Ectodermal cell (in vitro differentiated cells): ENCODE results near the gene C2orf78.

ENCODE experiments used
- H3K27ac ChIP-seq: 2 replicates; pipeline ENCODE4 v1.7.0; 2013; ENCODE audit warnings: mild to moderate bottlenecking, low read depth, low read length; ENCODE audit not compliant: insufficient read depth, poor library complexity, severe bottlenecking
- H3K27me3 ChIP-seq: 2 replicates; pipeline ENCODE4 v1.7.0; 2013; ENCODE audit warnings: mild to moderate bottlenecking, low read length; ENCODE audit not compliant: insufficient read depth, control insufficient read depth, poor library complexity, severe bottlenecking
- H3K36me3 ChIP-seq: one replicate; pipeline ENCODE4 v1.7.0; 2013; ENCODE audit warnings: low read length; ENCODE audit not compliant: control insufficient read depth, insufficient read depth
- H3K4me1 ChIP-seq: one replicate; pipeline ENCODE4 v1.7.0; 2013; ENCODE audit warnings: low read length; ENCODE audit not compliant: control insufficient read depth, insufficient read depth
- H3K4me3 ChIP-seq: 2 replicates; pipeline ENCODE4 v1.7.0; 2013; ENCODE audit warnings: low read depth, low read length, control low read depth; ENCODE audit not compliant: insufficient read depth
- H3K9me3 ChIP-seq: 2 replicates; pipeline ENCODE4 v1.7.0; 2013; ENCODE audit warnings: mild to moderate bottlenecking, low read length, moderate library complexity; ENCODE audit not compliant: control insufficient read depth
- WGBS, 2 experiments: methylation state at CpG; one replicate each; pipeline ENCODE4 v1.1.7; 2013; ENCODE audit warnings: missing lambda C conversion rate in 2 of 2; 5-methylcytosine and 5-hydroxymethylcytosine counted together

Gene C2orf78

DNA sequence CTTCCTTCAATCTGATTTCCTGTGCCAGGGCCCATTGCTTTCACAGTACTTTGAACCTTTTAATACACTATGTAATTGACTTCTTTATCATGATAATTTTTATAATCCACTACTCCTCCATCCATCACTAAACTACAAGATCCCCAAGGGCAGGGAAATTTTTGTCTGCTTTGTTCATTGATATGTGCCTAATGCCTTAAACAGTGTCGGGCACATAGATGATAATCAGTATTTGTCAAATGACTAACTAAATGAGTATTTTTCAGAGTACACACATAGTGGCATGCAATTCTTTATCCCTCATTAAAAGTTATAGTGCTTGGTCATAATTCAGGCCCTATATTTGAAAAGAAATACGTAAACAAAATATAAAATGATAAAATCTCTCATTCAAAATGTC is 39.4 kb downstream of the C2orf78 start:
- Histone ChIP-seq H3K9me3 (no peaks in the 10 kb centered on the region), H3K4me1 (no peaks in the 10 kb centered on the region), H3K36me3 (no peaks in the 10 kb centered on the region), H3K4me3 (no peak overlapping the region), H3K27me3 (peaks cover 67% of the 10 kb centered on the region), H3K27ac (no peak overlapping the region)
- WGBS, 2 experiments = 33 to 61% methylated on average over 1 to 2 of the region's 2 CpGs

- Histone ChIP-seq H3K4me3 (no peak overlapping the region), H3K27me3 (peaks cover 67% of the 10 kb centered on the region), H3K9me3 (no peaks in the 10 kb centered on the region), H3K36me3 (no peaks in the 10 kb centered on the region), H3K27ac (no peak overlapping the region), H3K4me1 (no peaks in the 10 kb centered on the region)
- WGBS, 2 experiments = 28 to 33% methylated on average over 3 of the region's 3 CpGs
These were observed 40.0 kb downstream of the C2orf78 start for GRCh38 chr2:73823916-73824523.

DNA sequence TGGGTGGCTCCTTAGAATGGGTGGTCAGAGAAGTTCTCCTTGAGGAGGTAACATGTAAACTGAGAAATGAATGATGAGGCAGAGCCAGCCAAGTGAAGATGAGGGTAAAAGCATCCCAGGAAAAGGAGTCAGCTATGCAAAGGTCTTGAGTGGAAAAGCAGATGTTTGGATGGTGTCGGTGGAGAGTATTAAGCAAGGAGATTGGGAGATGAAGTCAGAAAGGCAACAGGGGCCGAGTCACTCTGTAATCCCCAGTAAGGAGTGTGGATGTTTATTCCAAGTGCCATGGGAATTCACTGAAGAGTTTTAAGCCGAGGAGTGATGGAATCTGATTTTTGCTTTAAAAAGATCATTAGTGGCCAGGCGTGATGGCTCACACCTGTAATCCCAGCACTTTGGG is 41.4 kb downstream of the C2orf78 start:
- Histone ChIP-seq H3K9me3 (no peaks in the 10 kb centered on the region), H3K4me1 (peaks cover 4% of the 10 kb centered on the region), H3K4me3 (no peak overlapping the region), H3K27ac (no peak overlapping the region), H3K36me3 (no peaks in the 10 kb centered on the region), H3K27me3 (peaks cover 56% of the 10 kb centered on the region)
- WGBS, 2 experiments = 83 to 86% methylated on average over 4 of the region's 4 CpGs

- Histone ChIP-seq H3K27me3 (peaks cover 40% of the 10 kb centered on the region), H3K4me3 (no peak overlapping the region), H3K36me3 (no peaks in the 10 kb centered on the region), H3K9me3 (no peaks in the 10 kb centered on the region), H3K4me1 (peaks cover 4% of the 10 kb centered on the region), H3K27ac (no peak overlapping the region)
- 88% methylated on average over 2 of the region's 2 CpGs; no CpG with 5 or more reads in 1 of the 2 experiments for WGBS, 2 experiments
These were observed 43.0 kb downstream of the C2orf78 start for GRCh38 chr2:73827018-73827417.

DNA sequence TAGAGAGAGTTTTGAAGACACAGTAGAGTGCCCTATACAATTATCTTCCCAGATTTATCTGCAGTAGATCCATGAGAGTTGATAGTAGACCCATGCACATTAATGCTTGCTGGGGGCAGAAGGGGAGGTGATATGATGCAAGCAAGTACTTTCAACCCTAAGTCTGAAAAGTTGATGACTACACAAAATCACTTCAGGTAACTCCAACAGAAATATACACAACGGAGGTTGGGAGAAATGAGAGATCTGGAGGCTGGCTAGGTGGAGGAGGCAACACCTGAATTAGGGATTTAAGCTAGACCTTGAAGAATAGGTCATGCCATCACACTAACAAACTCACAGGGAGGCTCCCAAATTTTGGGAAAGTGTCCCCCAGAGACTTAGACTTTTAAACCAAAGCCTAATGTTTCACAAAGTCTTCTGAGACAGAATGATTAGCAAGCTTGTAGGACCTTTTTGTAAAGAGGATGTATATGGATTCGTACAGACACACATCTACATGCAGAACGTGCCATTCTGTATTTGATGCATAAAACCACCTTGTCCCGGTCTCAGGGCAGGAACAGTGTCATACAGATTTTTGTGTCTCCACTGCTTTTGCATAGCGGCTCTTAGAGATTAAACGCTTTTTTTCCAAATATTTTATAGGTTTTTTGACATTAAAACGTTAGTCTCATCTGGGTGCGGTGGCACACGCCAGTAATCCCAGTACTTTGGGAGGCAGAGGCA is 43.8 kb downstream of the C2orf78 start:
- Histone ChIP-seq H3K36me3 (peaks cover 4% of the 10 kb centered on the region), H3K27ac (no peak overlapping the region), H3K27me3 (peaks cover 37% of the 10 kb centered on the region), H3K9me3 (no peaks in the 10 kb centered on the region), H3K4me3 (no peak overlapping the region), H3K4me1 (peaks cover 4% of the 10 kb centered on the region)
- WGBS, 2 experiments = 91% methylated on average over 9 of the region's 9 CpGs

GRCh38 chr2:73828389-73828817 is 44.4 kb downstream of the C2orf78 start:
- Histone ChIP-seq H3K36me3 (peaks cover 6% of the 10 kb centered on the region), H3K9me3 (no peaks in the 10 kb centered on the region), H3K4me3 (peak overlapping the region; percentile 89), H3K27ac (no peak overlapping the region), H3K27me3 (peaks cover 37% of the 10 kb centered on the region), H3K4me1 (peaks cover 4% of the 10 kb centered on the region)
- WGBS, 2 experiments = 58 to 65% methylated on average over 3 of the region's 4 CpGs

DNA sequence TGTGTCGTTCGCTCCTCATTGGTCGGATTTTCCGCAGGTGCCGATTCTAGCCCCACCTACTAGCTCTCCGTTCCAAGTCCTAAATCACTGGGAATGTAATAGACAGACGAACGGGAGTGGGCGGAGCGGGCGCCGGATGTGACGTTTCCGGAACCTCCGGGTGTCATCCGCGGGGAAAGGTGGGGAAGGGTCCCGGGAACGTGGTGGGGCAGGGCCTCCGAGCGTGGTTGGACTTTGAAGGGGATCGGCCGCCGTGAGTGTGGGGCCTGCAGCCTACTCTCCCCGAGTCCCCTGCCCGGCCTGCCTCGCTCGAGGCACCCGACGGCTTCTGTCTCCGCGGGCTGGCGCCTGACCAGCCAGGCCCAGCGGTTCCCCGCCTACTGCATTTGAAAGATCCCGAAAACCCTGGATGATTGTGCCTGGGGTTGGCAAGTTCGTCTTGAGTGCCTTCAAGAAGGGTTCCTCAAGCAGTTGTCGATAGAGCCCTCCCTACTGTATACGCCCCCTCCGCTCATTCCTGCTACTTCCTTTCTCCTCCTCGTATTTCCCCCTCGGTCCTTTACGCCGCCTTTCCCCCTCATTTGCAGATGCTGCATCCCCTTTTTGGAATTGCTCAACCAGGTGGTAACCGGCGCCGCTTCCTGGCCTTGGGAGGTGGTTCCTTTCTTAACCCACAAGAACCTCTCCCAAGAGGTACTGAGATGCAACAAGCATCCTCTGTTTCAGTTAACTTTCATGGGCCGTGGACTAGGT is 45.0 kb downstream of the C2orf78 start, which contains the start of gene STAMBP:
TSS of gene STAMBP (plus strand) at position 144 of the 753 bp plus-strand sequence. CDS start 1,896 bp downstream, outside the sequence.
- 0 to 1% methylated on average over 48 of the region's 48 CpGs for WGBS, 2 experiments
- peak within 1 kb of the TSS; percentile 89 for H3K4me3 ChIP-seq

DNA sequence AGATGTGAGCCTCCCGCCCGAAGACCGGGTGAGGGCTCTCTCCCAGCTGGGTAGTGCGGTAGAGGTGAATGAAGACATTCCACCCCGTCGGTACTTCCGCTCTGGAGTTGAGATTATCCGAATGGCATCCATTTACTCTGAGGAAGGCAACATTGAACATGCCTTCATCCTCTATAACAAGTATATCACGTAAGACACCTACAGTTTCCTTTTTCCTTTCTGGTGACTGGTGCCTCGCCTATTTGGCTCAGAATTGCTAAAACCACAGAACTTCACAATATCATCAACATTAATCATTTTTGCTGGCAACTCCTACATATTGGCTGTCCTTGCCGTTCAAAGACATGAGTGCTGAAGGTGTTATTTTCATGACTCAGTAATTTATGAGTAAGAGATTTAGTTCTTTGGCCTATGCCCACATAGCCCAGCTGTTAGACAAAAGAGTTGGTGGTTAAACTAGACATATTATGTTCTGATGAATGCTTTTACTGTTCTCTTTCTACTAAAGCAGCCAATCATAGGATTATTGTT is 47.0 kb downstream of the C2orf78 start:
- Histone ChIP-seq H3K27me3 (peaks cover 20% of the 10 kb centered on the region), H3K36me3 (peaks cover 6% of the 10 kb centered on the region), H3K9me3 (no peaks in the 10 kb centered on the region), H3K27ac (no peak overlapping the region), H3K4me3 (no peak overlapping the region), H3K4me1 (peaks cover 4% of the 10 kb centered on the region)
- WGBS, 2 experiments = 96% methylated on average over 11 of the region's 11 CpGs

More for the DNA sequence above, 45.0 kb downstream of the C2orf78 start, which contains the start of gene STAMBP:
- Histone ChIP-seq H3K36me3 (peaks cover 6% of the 10 kb centered on the region), H3K4me1 (peaks cover 4% of the 10 kb centered on the region), H3K9me3 (no peaks in the 10 kb centered on the region), H3K27ac (peak within 1 kb of the TSS; percentile 83), H3K27me3 (peaks cover 37% of the 10 kb centered on the region)

- Histone ChIP-seq H3K27ac (no peak overlapping the region), H3K4me3 (no peak overlapping the region), H3K9me3 (no peaks in the 10 kb centered on the region), H3K4me1 (peaks cover 4% of the 10 kb centered on the region), H3K27me3 (peaks cover under 1% of the 10 kb centered on the region), H3K36me3 (peaks cover 6% of the 10 kb centered on the region)
These were observed 48.9 kb downstream of the C2orf78 start for GRCh38 chr2:73832930-73833329.
